A673 (cell line): Measurements from ENCODE around the gene MMD2.
"Not testable (repeated sequence)": the region's sequence is repeated elsewhere in the genome, so short reads cannot be mapped to it uniquely, and the experiment has no call there.

ENCODE experiments used
- CTCF ChIP-seq: fragments of 300-800, 200-600 bp; sonication (generic); conservative IDR thresholded peaks from 2 replicates; pipeline ENCODE4 v1.5.1; 2017; ENCODE audit warnings: low read depth, mild to moderate bottlenecking, antibody characterized with exemption, low read length, moderate library complexity, mixed read lengths
- EZH2 ChIP-seq: fragments of 200-600 bp; sonication (generic); IDR thresholded peaks from 2 replicates; pipeline ENCODE4 v1.6.1; 2017; ENCODE audit warnings: borderline replicate concordance, low read depth, mild to moderate bottlenecking, mixed read lengths, antibody characterized with exemption, low read length; ENCODE audit not compliant: poor library complexity, severe bottlenecking

GRCh38 chr7:4981295-4981890 lies 22.4 kb upstream of the MMD2 start:
- TF ChIP-seq CTCF, EZH2: not testable (repeated sequence)
